WERI-Rb-1 (cell line): Measurements from ENCODE around the gene NAV2.

Experiments used
- DNase-seq: peaks from one replicate; pipeline ENCODE4 v3.0.0-alpha.2; 2020
- H3K27ac ChIP-seq: fragments of 250-450 bp; sonication (Bioruptor Pico); 2 replicates; pipeline ENCODE4 v1.5.1; 2020; ENCODE audit warnings: mild to moderate bottlenecking, moderate library complexity
- H3K27me3 ChIP-seq: fragments of 250-450 bp; sonication (Bioruptor Pico); 2 replicates; pipeline ENCODE4 v1.5.1; 2021; ENCODE audit warnings: mild to moderate bottlenecking, low read depth, moderate library complexity; ENCODE audit not compliant: insufficient read depth, severe bottlenecking
- H3K36me3 ChIP-seq: fragments of 250-450 bp; sonication (Bioruptor Pico); 2 replicates; pipeline ENCODE4 v1.5.1; 2020; ENCODE audit warnings: mild to moderate bottlenecking, moderate library complexity
- H3K4me3 ChIP-seq: 2 replicates; pipeline ENCODE4 v1.5.1; 2011; ENCODE audit warnings: low read depth, mild to moderate bottlenecking, control low read depth, low read length
- H3K9me3 ChIP-seq: fragments of 250-450 bp; sonication (Bioruptor Pico); 2 replicates; pipeline ENCODE4 v1.5.1; 2021; ENCODE audit warnings: mild to moderate bottlenecking, moderate library complexity; ENCODE audit not compliant: severe bottlenecking
- CTCF ChIP-seq: IDR thresholded peaks from 2 replicates; pipeline ENCODE4 v1.5.1; 2011; ENCODE audit warnings: low read depth, mild to moderate bottlenecking, control low read depth, inconsistent platforms, low read length

The NAV2 gene

GRCh38 chr11:19907839-19908238 lies 195.2 kb downstream of the NAV2 start:
- no peaks in the 10 kb centered on the region for H3K9me3 ChIP-seq
- H3K4me3 ChIP-seq, result no peak overlapping the region
- DNase-seq, result no peak
- TF ChIP-seq CTCF, result no peak
- no peak overlapping the region for H3K27ac ChIP-seq
- H3K36me3 ChIP-seq, result no peaks in the 10 kb centered on the region
- peaks cover under 1% of the 10 kb centered on the region for H3K27me3 ChIP-seq

- Histone ChIP-seq H3K9me3 (no peaks in the 10 kb centered on the region), H3K27me3 (no peaks in the 10 kb centered on the region), H3K4me3 (no peak overlapping the region), H3K36me3 (no peaks in the 10 kb centered on the region), H3K27ac (no peak overlapping the region)
- TF ChIP-seq CTCF, result no peak
- no peak for DNase-seq
Measured at GRCh38 chr11:19910931-19911330, 198.3 kb downstream of the NAV2 start.

- no peak for TF ChIP-seq CTCF
- DNase-seq, result no peak
- Histone ChIP-seq H3K36me3 (no peaks in the 10 kb centered on the region), H3K4me3 (no peak overlapping the region), H3K9me3 (no peaks in the 10 kb centered on the region), H3K27me3 (no peaks in the 10 kb centered on the region), H3K27ac (no peak overlapping the region)
Measured at GRCh38 chr11:19912115-19912957, 199.7 kb downstream of the NAV2 start.

- Histone ChIP-seq H3K36me3 (no peaks in the 10 kb centered on the region), H3K27me3 (no peaks in the 10 kb centered on the region), H3K9me3 (no peaks in the 10 kb centered on the region), H3K4me3 (no peak overlapping the region), H3K27ac (no peak overlapping the region)
- no peak for TF ChIP-seq CTCF
- no peak for DNase-seq
Measured at GRCh38 chr11:19912958-19913892, 200.6 kb downstream of the NAV2 start.

- no peak overlapping the region for H3K27ac ChIP-seq
- H3K9me3 ChIP-seq, result no peaks in the 10 kb centered on the region
- no peak overlapping the region for H3K4me3 ChIP-seq
- DNase-seq, result no peak
- H3K36me3 ChIP-seq, result no peaks in the 10 kb centered on the region
- no peaks in the 10 kb centered on the region for H3K27me3 ChIP-seq
- TF ChIP-seq CTCF, result no peak
Measured at GRCh38 chr11:19913893-19914249, 201.2 kb downstream of the NAV2 start.
